Measurements from ENCODE around the gene PTPRQ. TPM values are rescaled to one million over a fixed set of nuclear protein-coding genes. Genes with fewer than 3 reads are reported as not detected.

PTPRQ gene
- total and polyA plus RNA-seq, 9 of the 15 experiments (the other 6 are each of a cell fraction or from before 2014, with no cell fraction given) = not detected

GRCh38 chr12:80708259-80708974 lies 264.4 kb downstream of the PTPRQ start (continued):
- TF ChIP-seq ZNF512 (tag; IDR thresholded peaks at IDR 0.05) (no peak), SMARCE1 (IDR thresholded peaks at IDR 0.05) (no peak), CREM (IDR thresholded peaks at IDR 0.05; ENCODE audit: low read depth) (no peak), HDAC3 (IDR thresholded peaks at IDR 0.05; ENCODE audit: borderline replicate concordance, partially characterized antibody) (no peak), MBD2 (IDR thresholded peaks at IDR 0.05; ENCODE audit: borderline replicate concordance, low read depth) (no peak)

GRCh38 chr12:80708975-80709328 lies 264.9 kb downstream of the PTPRQ start:
- H3K9ac ChIP-seq (ENCODE audit: insufficient read depth in 1 of 2, low read depth in 2 of 2, low read length in 2 of 2) = no peak overlapping the region
- H3K9me1 ChIP-seq (ENCODE audit: control insufficient read depth, insufficient read depth, low read length) = no peaks in the 10 kb centered on the region
- no peak overlapping the region for H3K4me2 ChIP-seq (ENCODE audit: insufficient read depth, low read length)
- no peaks in the 10 kb centered on the region for H3K79me2 ChIP-seq (ENCODE audit: control insufficient read depth, insufficient read depth, low read length)
- no peaks in the 10 kb centered on the region for H3K36me3 ChIP-seq (ENCODE audit: control insufficient read depth, insufficient read depth, low read length)
- DNase-seq (ENCODE audit: extremely low read depth in 1 of 4, low spot score in 3 of 4) = no peak
- ChIA-PET POLR2A (no interaction called here), CTCF (ENCODE audit: low intra/inter-chr PET ratio) (no interaction called here)
- WGBS (ENCODE audit: insufficient coverage, low coverage, missing lambda C conversion rate) = 2% methylated on average over 8 of the region's 10 CpGs
- no TSS peak for BruUV-seq (replicated peaks)
- in situ Hi-C loops (cut with MboI) (no loop called here), intact Hi-C loops (cut with micrococcal nuclease) (no loop called here)
- ATAC-seq = no peak
- no peak overlapping the region for H3K27ac ChIP-seq (ENCODE audit: extremely low read depth, low read depth, low read length)
- no peak overlapping the region for H3K4me3 ChIP-seq
- H3K4me1 ChIP-seq (replicated peaks in 1 of 2; ENCODE audit: control insufficient read depth in 2 of 2, insufficient read depth in 2 of 2, low read length in 2 of 2) = no peaks in the 10 kb centered on the region
- no peaks in the 10 kb centered on the region for H3K9me3 ChIP-seq (replicated peaks; ENCODE audit: control insufficient read depth, insufficient read depth, low read depth, low read length)
- no peaks in the 10 kb centered on the region for H4K20me1 ChIP-seq (replicated peaks; ENCODE audit: control insufficient read depth, insufficient read depth, low read length)
- no peaks in the 10 kb centered on the region for H3K27me3 ChIP-seq (ENCODE audit: control insufficient read depth in 2 of 2, insufficient read depth in 2 of 2, low read length in 2 of 2)
- no peak for FAIRE-seq
- no peak overlapping the region for H2AFZ ChIP-seq (ENCODE audit: low read depth, low read length)
- no peak for TF ChIP-seq ZNF311 (CRISPR knock-in tag; IDR thresholded peaks at IDR 0.05)
- TF ChIP-seq ZNF584 (CRISPR knock-in tag; IDR thresholded peaks at IDR 0.05; ENCODE audit: low read depth) = no peak
- no peak for TF ChIP-seq ZNF785 (CRISPR knock-in tag; IDR thresholded peaks at IDR 0.05)
- no peak for TF ChIP-seq PHB2 (IDR thresholded peaks at IDR 0.05; ENCODE audit: low read depth)
- TF ChIP-seq ZNF75A (CRISPR knock-in tag; IDR thresholded peaks at IDR 0.05) = no peak
- TF ChIP-seq ZNF280A (IDR thresholded peaks at IDR 0.05; ENCODE audit: low read depth, partially characterized antibody) = no peak
- TF ChIP-seq RB1 (IDR thresholded peaks at IDR 0.05; ENCODE audit: low read depth) = no peak
- no peak for TF ChIP-seq SNRNP70 (optimal IDR thresholded peaks at IDR 0.05; ENCODE audit: low read depth, low read length)
- TF ChIP-seq ZBTB17 (CRISPR knock-in tag; IDR thresholded peaks at IDR 0.05) = no peak
- TF ChIP-seq ZNF253 (CRISPR knock-in tag; conservative IDR thresholded peaks at IDR 0.05) = no peak
- no peak for TF ChIP-seq GTF3C2 (IDR thresholded peaks at IDR 0.05; ENCODE audit: borderline replicate concordance, extremely low read depth, insufficient read length)
- no peak for TF ChIP-seq HMG20B (CRISPR knock-in tag; IDR thresholded peaks at IDR 0.05)

Measured in K562 (cell line).